HL-60 (cell line): ENCODE data around the gene TCF19.

ENCODE experiments used
- GABPA ChIP-seq: IDR thresholded peaks from 2 replicates; pipeline ENCODE4 v1.6.1; 2012; ENCODE audit warnings: low read depth
- POLR2AphosphoS5 ChIP-seq: IDR thresholded peaks from 2 replicates; pipeline ENCODE4 v1.6.1; 2012; ENCODE audit warnings: low read depth
- REST ChIP-seq: IDR thresholded peaks from 2 replicates; pipeline ENCODE4 v1.6.1; 2012; ENCODE audit warnings: low read depth; ENCODE audit not compliant: insufficient replicate concordance
- SPI1 ChIP-seq: IDR thresholded peaks from 2 replicates; pipeline ENCODE4 v1.6.1; 2012; ENCODE audit warnings: low read depth, mild to moderate bottlenecking, borderline replicate concordance
- TF ChIP-seq, protein P1 (sequence below): IDR thresholded peaks from one replicate; pipeline ENCODE4 v1.5.1; 2011; ENCODE audit warnings: low read length, control low read depth, inconsistent platforms; ENCODE audit not compliant: insufficient read depth

- TF ChIP-seq, protein P1, sequence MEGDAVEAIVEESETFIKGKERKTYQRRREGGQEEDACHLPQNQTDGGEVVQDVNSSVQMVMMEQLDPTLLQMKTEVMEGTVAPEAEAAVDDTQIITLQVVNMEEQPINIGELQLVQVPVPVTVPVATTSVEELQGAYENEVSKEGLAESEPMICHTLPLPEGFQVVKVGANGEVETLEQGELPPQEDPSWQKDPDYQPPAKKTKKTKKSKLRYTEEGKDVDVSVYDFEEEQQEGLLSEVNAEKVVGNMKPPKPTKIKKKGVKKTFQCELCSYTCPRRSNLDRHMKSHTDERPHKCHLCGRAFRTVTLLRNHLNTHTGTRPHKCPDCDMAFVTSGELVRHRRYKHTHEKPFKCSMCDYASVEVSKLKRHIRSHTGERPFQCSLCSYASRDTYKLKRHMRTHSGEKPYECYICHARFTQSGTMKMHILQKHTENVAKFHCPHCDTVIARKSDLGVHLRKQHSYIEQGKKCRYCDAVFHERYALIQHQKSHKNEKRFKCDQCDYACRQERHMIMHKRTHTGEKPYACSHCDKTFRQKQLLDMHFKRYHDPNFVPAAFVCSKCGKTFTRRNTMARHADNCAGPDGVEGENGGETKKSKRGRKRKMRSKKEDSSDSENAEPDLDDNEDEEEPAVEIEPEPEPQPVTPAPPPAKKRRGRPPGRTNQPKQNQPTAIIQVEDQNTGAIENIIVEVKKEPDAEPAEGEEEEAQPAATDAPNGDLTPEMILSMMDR = no peak
- TF ChIP-seq POLR2AphosphoS5 (no peak), REST (no peak), GABPA (no peak), SPI1 (no peak)
Observed at GRCh38 chr6:31125162-31125561, 33.2 kb upstream of the TCF19 start.
